Activated CD8-positive, alpha-beta memory T cell treated with anti-CD3 and anti-CD28 coated beads for 4 hours (primary cell): ENCODE results near the gene NRF1.
"Not testable (repeated sequence)": the region's sequence is repeated elsewhere in the genome, so short reads cannot be mapped to it uniquely, and the experiment has no call there.

ENCODE experiments used
- DNase-seq, 2 donors: peaks; one replicate each; pipeline ENCODE4 v3.0.0-alpha.2; 2020; ENCODE audit warnings: low read depth in 2 of 2

Gene NRF1

DNA sequence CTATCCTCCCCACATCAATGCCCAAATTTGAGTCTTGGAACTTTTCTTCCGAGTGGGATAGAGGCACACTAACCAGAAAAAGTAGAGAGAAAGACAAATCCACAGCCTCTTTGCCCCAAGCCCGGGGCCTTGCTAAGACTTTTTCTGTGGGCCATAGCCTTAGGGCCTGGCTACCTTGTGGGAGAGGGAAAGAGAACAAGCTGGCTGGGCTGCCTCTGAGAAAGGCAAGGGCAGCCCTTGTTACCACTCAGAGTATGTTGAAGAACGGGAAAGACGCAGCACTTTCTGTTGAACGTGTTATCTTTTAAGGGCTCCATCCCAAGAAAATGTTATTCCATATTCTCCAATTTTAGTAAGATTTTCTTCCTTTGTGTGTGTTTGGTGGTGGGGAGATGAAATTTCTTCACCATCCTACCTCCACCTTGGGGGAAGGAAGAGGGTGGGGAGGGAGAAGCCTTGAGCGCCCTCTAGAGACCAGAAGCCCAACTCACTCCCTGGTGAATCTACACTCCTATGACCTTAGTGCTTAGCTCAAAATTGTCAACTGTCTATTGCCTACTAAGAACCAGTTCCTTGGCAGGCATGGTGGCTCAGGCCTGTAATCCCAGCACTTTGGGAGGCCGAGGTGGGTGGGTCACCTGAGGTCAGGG is 3.9 kb upstream of the NRF1 start:
- DNase-seq: no peak

DNA sequence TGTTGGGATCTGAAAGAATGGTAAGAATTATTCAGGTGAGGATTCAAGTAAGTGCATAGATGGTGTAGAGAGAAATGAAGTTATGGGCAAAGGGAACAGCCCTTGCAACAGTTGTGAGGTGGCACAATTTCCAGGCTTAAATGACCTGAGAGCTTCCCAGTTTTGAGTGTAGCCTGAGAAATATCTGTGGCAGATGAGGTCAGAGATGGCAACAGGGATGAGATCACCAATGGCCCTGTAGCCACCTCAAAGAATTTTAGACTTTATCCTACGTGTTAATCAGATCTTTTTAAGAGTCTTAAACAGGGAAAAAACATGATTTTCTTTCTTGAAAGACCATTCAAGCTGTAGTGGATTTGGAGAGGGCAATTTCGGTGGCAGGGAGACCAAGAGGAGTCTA is 1.9 kb upstream of the NRF1 start:
- DNase-seq: no peak

DNA sequence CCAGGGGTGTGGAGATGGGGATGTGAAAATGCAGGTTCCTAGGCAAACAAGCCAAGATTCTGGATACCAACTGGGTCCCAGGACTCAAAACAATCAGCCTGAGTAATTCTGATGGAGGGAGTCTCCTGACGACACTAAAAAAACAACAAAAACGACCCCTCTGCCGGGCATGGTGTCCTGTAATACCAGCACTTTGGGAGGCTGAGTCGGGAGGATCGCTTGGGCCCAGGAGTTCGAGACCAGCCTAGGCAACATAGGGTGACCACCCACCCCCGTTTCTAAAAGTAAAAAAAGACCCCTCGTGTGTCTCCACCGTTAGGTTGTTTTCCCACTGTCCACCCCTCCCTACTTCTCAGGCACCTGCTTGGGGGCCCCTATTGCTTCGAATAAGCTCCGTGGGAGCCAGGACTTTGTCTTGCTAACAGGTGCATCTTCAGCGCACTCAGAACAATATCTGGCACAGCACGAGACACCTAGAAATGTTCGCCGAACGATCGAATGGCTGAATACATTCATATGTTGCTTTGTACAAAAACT is 743 bp upstream of the NRF1 start:
- DNase-seq: no peak

GRCh38 chr7:129612112-129613015 is 844 bp downstream of the NRF1 start:
- no peak for DNase-seq

- no peak for DNase-seq
Observed at GRCh38 chr7:129613016-129613337, 1.5 kb downstream of the NRF1 start.

GRCh38 chr7:129615018-129615417 is 3.5 kb downstream of the NRF1 start:
- no peak for DNase-seq

GRCh38 chr7:129616530-129616929 is 5.0 kb downstream of the NRF1 start:
- no peak for DNase-seq

DNA sequence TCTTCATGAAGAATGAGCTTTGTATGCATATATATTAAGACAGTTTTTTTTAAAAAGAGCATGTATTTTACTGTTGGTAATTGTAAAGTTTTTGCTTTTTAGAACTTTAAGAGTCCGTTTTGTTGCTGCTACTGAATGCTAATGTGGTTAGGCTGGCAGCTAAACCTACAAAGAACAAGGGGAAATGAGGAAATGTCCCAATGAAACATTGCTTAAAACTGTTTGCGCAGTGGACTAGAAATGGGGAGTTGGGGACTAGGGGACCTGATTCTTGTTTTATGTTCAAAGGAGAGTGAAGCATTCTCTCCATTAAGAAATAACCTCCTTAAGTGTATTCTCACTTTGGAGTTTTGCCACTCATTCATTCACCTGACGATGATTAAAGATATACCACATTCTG is 5.7 kb downstream of the NRF1 start:
- no peak for DNase-seq

GRCh38 chr7:129617652-129618051 is 6.1 kb downstream of the NRF1 start:
- no peak for DNase-seq

DNA sequence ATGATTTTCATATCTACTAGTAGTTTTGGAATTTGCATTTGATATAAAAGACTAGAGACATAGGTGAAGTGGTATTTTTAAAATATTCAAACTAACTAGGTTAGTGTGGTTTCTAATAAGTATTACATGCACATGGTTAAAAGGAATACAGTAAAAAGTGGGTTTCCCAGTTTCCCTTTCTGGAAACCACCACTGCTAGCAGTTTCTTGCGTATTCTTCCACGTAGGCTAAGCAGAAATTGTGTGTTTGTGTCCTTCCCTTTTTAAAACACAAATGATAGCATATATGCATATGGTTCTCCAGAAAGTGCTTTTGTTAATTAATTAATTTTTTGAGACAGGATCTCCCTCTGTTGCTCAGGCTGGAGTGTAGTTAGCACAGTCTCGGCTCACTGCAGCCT is 15.4 kb downstream of the NRF1 start:
- no peak for DNase-seq

GRCh38 chr7:129630341-129630740 is 18.8 kb downstream of the NRF1 start:
- DNase-seq: no peak

GRCh38 chr7:129634361-129635034 is 23.0 kb downstream of the NRF1 start:
- DNase-seq: no peak

- peak; percentile 28 to 47 for DNase-seq
Observed at GRCh38 chr7:129635300-129636029, 23.9 kb downstream of the NRF1 start.

- not testable (repeated sequence) for DNase-seq
Observed at GRCh38 chr7:129636030-129636550, 24.6 kb downstream of the NRF1 start.

DNA sequence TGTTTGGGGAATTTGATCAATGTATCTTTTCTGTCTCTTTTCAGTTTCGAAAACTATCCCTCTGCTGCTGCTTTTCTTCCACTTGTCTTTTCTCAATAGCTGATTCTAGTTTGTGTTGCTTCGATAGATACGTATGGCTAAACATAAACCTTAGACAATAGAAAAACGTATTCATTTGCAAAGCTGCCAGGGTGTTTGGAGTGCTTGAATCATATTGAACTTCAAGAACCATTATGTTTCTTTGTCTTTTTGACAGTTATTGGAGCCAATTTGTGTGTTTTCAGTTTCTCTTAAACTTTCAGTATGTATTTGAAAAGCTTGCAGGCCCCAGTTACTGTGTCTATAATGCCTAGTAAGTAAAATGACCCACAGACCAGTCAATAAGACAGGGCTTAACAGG is 25.1 kb downstream of the NRF1 start:
- no peak for DNase-seq

- no peak for DNase-seq
Observed at GRCh38 chr7:129640400-129640799, 28.9 kb downstream of the NRF1 start.

DNA sequence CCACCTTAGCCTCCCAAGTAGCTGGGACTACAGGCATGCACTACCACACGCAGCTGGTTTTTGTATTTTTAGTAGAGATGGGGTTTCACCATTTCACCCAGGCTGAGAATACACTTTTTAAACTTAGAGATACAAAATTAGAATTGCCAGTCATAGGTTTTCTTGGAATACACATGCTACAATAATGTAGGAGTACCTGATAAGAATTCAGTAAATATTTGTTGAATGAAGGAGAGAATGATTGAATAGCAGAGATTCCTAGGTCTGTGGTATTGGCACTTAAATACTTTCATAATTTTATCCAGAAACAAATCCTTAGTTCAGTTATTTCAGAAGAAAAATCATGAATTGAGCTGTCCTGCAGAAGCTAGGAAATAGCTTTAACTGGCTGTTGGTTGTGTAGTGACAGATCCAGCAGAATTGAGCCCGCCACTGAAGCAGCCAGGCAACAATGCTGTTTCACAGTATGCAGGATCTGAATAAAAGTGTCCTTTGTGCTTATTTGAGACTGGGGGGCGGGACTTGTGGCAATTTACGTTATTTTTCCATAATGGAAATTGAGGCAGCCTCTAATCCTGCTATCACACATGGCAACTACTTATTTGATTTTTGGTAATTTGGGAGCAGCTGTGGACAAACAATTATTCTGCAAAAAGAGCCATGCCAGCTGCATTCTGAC is 31.5 kb downstream of the NRF1 start:
- DNase-seq: no peak

DNA sequence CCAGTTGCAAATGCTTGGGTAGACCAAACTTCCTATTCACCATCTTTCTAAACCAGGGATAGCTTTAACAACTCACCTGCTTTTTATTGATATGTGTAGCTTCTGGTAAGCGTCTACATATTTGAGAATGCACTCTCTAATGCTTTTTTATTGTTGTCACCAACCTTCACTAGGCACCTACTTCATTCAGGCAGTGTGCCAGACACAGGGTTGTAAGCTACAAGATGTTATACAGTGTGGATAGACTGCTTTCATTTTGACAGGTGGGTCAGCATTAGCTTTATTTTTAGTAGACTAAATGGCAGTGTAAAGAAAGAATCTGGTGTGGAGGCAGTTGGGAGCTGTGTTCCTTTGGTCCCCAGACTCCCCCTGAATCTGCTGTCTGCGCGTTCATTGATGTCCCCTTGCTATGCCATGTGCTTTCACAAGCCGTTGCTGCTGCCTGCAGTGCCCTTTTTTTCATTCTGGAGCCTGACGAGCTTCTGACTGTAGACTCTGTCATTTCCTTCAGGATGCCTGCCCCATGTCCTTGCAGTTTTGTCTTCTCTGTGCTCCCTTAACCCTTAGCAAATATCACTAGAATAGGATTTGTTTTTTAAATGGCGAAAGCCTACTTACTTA is 32.1 kb downstream of the NRF1 start:
- DNase-seq: no peak

- no peak for DNase-seq
Observed at GRCh38 chr7:129644634-129645230, 33.2 kb downstream of the NRF1 start.

- no peak for DNase-seq
Observed at GRCh38 chr7:129646369-129647021, 35.0 kb downstream of the NRF1 start.
